ENCODE measurements around the gene ZNF595.
"Not testable (repeated sequence)": the region's sequence is repeated elsewhere in the genome, so short reads cannot be mapped to it uniquely, and the experiment has no call there.

The ZNF595 gene
- total RNA-seq = 0.56 reads per million

DNA sequence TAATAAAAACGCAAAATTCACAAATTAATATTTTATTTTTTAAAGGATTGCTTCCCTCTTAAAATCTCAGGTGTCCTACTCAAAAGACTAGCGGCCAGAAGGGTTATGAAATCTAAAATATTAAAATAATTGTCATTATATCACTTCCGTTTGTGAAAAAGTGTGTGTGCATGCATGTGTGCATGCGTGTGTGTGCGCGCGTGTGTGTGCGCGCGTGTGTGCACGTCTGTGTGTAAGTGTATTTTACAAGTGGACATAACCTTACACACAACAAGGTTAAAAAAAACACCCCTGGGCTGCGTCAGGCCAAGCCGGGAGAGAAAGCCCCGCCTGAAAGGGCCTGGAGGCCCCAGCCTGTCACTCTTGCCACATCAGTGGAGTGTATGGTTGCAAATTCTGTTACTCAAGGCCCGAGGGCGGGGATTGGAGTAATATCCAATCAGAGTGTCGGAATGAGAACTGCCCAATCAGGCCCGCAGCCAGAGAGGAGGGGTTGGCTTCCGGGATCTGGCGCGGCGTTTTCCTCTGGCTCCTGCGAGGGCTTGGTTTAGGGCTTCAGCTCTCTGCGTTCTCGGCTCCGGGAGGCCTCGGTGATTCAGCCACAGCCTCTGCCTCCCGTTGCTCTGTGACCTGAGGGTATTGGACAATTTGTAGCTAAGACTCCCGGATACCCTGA lies at the start of gene ZNF595:
Gene ZNF595, plus strand, starts transcription at position 518 of the 676 bp plus-strand sequence. CDS start 168 bp downstream, outside the sequence.
- not testable (repeated sequence) for DNase-seq

- DNase-seq = not testable (repeated sequence)
Observed at GRCh38 chr4:9937-10870, 42.9 kb upstream of the ZNF595 start.

DNA sequence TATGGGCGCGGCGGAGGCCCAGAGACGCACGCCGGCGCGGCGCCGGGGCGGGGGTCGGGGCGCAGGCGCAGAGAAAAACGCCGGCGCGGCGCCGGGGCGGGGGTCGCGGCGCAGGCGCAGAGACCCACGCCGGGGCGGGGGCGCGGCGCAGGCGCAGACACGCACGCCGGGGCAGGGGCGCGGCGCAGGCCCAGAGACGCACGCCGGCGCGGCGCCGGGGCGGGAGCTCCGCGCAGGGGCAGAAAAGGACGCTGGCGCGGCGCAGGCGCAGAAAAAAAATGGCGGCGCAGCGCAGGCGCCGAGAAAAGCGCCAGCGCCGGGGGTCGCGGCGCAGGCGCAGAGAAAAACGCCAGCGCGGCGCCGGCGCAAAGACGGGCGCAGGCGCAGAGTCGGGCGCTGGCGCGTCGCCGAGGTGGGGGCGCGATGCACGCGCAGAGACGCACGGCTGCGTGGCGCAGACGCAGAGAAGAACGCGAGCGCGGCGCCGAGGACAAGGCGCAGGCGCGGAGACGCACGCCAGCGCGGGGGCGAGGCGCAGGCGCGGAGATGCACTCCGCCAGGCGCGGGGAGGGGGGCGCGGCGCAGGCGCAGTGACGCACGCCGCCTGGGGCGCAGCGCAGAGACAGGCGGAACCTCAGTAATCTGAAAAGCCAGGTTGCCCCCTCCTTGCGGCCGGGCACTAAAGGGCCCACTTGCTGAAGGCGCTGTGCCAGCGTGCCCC lies 41.9 kb upstream of the ZNF595 start:
- not testable (repeated sequence) for DNase-seq

DNA sequence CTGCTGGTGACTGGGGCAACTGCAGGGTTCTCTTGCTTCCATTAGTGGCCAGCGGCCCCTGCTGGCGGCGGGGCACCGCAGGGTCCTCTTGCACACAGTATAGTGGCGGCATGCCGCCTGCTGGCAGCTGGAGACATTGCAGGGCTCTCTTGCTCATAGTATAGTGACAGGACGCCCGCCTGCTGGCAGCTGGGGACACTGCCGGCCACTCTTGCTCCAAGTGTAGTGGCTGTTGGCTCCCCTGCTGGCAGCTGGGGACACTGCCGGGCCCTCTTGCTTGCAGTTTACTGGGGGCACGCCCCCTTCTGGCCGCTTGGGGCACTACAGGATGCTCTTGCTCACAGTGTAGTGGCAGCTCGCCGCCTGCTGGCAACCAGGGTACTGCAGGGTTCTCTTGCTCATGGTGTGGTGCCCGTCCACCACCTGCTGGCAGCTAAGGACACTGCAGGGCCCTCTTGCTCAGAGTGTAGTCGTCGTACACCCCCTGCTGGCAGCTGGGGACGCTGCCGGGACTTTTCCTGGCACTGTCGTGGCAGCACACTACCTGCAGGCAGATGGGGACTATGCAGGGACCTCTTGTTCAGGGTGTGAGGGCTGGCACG lies 41.2 kb upstream of the ZNF595 start:
- DNase-seq = not testable (repeated sequence)

- not testable (repeated sequence) for DNase-seq
Observed at GRCh38 chr4:18128-18527, 35.0 kb upstream of the ZNF595 start.

GRCh38 chr4:18589-18988 lies 34.5 kb upstream of the ZNF595 start:
- DNase-seq = not testable (repeated sequence)

GRCh38 chr4:22882-23281 lies 30.2 kb upstream of the ZNF595 start:
- not testable (repeated sequence) for DNase-seq

DNA sequence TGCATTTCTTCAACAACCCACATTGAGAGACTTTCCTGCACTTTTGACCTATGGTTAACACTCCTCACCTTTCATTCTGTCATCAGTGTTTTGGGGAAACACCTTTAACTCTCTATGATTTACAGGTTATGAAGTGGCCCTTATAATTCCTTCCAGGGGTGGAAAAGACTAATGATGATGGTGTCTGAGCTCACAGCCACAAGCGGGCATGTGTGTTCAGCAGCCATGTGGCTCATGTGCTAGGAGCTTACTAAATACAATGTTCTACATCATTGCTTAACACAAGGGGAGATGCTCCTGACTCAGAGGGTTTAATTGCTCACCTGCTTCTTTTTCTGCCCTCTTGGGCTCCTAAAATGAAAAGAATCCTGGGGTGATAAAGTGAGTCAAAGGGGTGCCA lies 28.8 kb upstream of the ZNF595 start:
- not testable (repeated sequence) for DNase-seq

- DNase-seq = not testable (repeated sequence)
Observed at GRCh38 chr4:27501-27900, 25.6 kb upstream of the ZNF595 start.

- DNase-seq = not testable (repeated sequence)
Observed at GRCh38 chr4:28767-29542, 24.2 kb upstream of the ZNF595 start.

DNA sequence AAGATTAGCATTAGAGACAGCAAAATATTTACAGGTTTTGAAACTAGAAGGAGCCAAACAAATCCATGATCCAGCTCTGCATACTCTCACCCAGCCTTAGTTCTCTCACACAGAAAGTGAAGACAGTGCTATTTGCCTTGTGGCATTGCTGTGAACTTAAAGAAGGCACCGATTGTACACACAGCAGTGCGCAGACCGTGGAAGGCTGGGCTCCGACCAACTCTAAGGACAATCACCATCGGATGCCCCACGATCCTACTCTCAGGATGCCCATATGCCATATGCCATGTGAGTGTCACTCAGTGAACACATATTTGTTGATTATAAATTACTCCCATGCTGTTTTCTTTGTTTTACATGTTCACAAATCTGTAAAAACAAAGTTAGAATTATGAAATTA lies 19.8 kb upstream of the ZNF595 start:
- not testable (repeated sequence) for DNase-seq

- DNase-seq = not testable (repeated sequence)
Observed at GRCh38 chr4:36559-37415, 16.3 kb upstream of the ZNF595 start.

- DNase-seq = not testable (repeated sequence)
Observed at GRCh38 chr4:38202-38601, 14.9 kb upstream of the ZNF595 start.

GRCh38 chr4:43375-43774 lies 9.7 kb upstream of the ZNF595 start:
- DNase-seq = not testable (repeated sequence)

GRCh38 chr4:51253-51652 lies 1.9 kb upstream of the ZNF595 start:
- DNase-seq = not testable (repeated sequence)

GRCh38 chr4:51655-52277 lies 1.4 kb upstream of the ZNF595 start:
- DNase-seq = not testable (repeated sequence)

- not testable (repeated sequence) for DNase-seq
Observed at GRCh38 chr4:53521-53920, 400 bp downstream of the ZNF595 start.

DNA sequence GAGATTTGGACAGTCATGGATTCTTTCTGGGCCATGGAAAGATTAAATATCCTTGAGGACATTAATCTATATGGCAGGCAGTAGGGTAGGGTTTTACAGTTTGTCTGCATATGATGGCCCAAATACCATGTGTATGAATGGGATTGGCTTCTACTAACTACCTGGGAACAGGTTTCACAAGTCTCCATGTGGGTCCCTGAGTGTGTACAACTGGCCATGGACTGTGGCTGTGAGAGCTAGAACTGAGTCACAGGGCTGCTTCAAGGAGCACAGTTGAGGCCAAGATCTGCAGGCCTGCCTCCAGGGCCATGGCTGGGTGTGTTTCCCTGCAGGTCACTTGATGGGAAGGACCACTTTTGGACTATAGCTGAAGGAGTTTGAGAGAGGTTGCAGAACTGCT lies 11.6 kb downstream of the ZNF595 start:
- DNase-seq = not testable (repeated sequence)

DNA sequence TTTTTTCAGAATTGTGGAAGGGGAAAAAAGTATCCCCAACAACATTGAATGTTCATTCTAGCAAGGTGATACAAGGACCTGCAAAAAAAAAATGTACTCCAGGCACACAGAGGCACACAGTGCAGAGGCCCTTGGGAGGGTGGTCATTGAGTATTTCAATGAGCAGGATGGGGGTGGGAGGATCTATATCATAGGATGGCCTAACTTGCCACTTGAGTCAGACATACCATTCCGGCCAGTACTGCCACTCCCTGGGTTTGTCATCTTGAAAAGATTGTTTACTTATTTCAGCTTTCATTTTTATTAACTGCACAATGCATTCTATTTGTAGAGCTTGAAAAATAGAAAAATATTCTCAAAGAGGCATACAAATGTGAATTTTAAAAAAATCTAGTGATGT lies 18.7 kb downstream of the ZNF595 start:
- DNase-seq = no peak

DNA sequence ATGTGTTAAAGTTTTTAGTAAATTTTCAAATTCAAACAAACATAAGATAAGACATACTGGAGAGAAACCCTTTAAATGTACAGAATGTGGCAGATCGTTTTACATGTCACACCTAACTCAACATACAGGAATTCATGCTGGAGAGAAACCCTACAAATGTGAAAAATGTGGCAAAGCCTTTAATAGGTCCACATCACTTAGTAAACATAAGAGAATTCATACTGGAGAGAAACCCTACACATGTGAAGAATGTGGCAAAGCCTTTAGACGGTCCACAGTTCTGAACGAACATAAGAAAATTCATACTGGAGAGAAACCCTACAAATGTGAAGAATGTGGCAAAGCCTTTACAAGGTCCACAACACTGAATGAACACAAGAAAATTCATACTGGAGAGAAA lies 32.8 kb downstream of the ZNF595 start:
- DNase-seq = no peak
